Osteocyte (in vitro differentiated cells): Measurements from ENCODE around the gene GRIK4. TPM values are rescaled to one million over a fixed set of nuclear protein-coding genes. Genes with fewer than 3 reads are reported as not detected.

Experiments
- DNase-seq: peaks from one replicate; pipeline ENCODE4 v3.0.0; 2021; ENCODE audit warnings: mixed read lengths; ENCODE audit not compliant: unreplicated experiment; ENCODE audit errors: extremely low spot score
- H3K27ac Mint-ChIP-seq: one replicate; pipeline ENCODE4 v1.8.0; 2021; ENCODE audit warnings: mild to moderate bottlenecking, mixed read lengths; ENCODE audit not compliant: unreplicated experiment
- H3K27me3 Mint-ChIP-seq: one replicate; pipeline ENCODE4 v1.8.0; 2021; ENCODE audit warnings: mixed read lengths; ENCODE audit not compliant: unreplicated experiment
- H3K36me3 Mint-ChIP-seq: one replicate; pipeline ENCODE4 v1.8.0; 2021; ENCODE audit warnings: mixed read lengths; ENCODE audit not compliant: unreplicated experiment
- H3K4me1 Mint-ChIP-seq: one replicate; pipeline ENCODE4 v1.8.0; 2021; ENCODE audit warnings: mixed read lengths; ENCODE audit not compliant: unreplicated experiment
- H3K4me3 Mint-ChIP-seq: one replicate; pipeline ENCODE4 v1.8.0; 2021; ENCODE audit warnings: mild to moderate bottlenecking, moderate library complexity, mixed read lengths; ENCODE audit not compliant: unreplicated experiment
- H3K9me3 Mint-ChIP-seq: one replicate; pipeline ENCODE4 v1.8.0; 2021; ENCODE audit warnings: mixed read lengths; ENCODE audit not compliant: unreplicated experiment
- total RNA-seq: library from RNA; stranded (reverse); gene quantifications from 2 replicates; pipeline ENCODE4 v1.2.1, GENCODE V29; 2021
- TF ChIP-seq, protein P1 (sequence below): fragments of 200-600 bp; sonication (generic); IDR thresholded peaks from 2 replicates; pipeline ENCODE4 v1.5.0; 2021; ENCODE audit warnings: antibody characterized with exemption, mild to moderate bottlenecking, moderate library complexity

GRIK4 gene
- total RNA-seq, 1 donor from 2014 or later, result 0.11 TPM

DNA sequence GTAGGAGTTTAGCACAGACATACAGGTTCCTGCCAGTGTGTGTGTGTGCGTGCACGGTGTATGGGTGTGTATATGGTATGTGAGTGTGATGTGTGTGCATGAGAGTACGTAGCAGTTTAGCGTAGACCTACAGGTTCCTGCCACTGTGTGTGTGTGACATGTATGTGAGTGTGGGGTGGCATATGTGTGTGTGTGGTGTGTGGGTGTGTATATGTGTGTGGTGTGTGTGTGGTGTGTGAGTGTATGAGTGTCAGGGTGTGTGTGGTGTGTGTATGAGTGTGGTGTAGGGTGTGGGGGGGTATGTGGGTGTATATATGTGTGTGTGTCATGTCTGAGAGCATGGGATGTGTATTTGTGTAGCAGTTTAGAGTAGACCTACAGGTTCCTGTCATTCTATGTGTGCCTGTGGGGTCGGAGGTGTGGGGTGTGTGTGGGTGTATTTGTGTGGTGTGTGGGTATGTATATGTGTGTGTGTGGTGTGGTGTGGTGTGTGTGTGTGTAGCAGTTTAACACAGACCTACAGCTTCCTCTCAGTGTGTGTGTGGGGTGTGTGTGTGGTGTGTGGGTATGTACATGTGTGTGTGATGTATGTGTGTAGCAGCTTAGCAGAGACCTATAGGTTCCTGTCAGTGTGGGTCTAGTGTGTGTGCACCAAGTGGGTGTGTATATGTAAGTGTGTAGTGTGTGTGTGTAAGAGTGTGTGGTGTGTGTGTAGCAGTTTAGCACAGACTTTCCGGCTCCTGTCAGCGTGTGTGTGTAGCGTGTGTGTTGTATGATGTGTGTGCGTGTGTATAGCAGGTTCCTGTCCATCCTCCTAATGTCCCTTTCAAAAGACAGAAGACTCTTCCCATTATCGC, 480.5 kb downstream of the GRIK4 start:
- no peak overlapping the region for H3K27ac Mint-ChIP-seq
- H3K9me3 Mint-ChIP-seq, result no peaks in the 10 kb centered on the region
- peaks cover 24% of the 10 kb centered on the region for H3K27me3 Mint-ChIP-seq
- no peak overlapping the region for H3K4me3 Mint-ChIP-seq
- TF ChIP-seq, protein P1, sequence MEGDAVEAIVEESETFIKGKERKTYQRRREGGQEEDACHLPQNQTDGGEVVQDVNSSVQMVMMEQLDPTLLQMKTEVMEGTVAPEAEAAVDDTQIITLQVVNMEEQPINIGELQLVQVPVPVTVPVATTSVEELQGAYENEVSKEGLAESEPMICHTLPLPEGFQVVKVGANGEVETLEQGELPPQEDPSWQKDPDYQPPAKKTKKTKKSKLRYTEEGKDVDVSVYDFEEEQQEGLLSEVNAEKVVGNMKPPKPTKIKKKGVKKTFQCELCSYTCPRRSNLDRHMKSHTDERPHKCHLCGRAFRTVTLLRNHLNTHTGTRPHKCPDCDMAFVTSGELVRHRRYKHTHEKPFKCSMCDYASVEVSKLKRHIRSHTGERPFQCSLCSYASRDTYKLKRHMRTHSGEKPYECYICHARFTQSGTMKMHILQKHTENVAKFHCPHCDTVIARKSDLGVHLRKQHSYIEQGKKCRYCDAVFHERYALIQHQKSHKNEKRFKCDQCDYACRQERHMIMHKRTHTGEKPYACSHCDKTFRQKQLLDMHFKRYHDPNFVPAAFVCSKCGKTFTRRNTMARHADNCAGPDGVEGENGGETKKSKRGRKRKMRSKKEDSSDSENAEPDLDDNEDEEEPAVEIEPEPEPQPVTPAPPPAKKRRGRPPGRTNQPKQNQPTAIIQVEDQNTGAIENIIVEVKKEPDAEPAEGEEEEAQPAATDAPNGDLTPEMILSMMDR, result no peak
- no peaks in the 10 kb centered on the region for H3K4me1 Mint-ChIP-seq
- DNase-seq, result no peak
- H3K36me3 Mint-ChIP-seq, result no peaks in the 10 kb centered on the region

DNA sequence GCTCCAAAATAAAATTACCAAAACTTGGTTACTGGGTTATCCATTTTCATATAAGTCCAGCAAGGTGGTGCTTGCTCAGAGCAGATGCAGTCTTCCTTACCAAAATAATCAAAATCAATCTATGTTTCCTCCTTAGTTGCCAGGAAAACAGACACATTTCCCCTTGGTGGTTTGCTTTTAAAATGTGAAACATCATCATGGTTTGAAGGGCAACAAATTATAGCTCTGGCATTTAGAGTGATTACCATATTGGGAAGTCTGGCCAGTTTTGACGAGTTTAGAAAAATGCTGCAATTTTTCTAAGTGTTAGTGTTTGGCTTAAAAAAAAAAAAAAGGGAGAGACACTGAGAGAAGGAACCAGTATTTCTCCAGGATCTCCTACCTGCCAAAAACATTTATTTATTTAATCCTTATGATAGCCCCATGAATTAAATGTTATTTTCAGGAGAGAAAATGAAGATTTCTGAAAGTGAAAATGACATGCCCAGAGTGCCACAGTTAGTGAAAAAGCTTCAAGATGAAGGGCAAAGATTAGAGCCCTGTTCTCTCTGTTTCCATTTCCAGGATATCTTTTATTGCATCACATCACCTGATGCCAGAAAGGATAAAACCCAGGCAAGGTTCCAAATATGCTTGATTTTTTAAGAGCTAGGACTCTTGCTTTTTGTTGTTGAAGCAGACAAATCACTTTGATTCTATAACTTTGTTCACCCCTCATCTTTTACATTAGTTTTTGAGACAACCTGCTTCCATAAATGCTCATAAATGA, 482.7 kb downstream of the GRIK4 start:
- TF ChIP-seq, protein P1, result no peak
- Mint-ChIP-seq H3K27me3 (peaks cover 26% of the 10 kb centered on the region), H3K4me1 (no peaks in the 10 kb centered on the region), H3K36me3 (no peaks in the 10 kb centered on the region), H3K4me3 (no peak overlapping the region), H3K9me3 (no peaks in the 10 kb centered on the region), H3K27ac (no peak overlapping the region)
- no peak for DNase-seq

DNA sequence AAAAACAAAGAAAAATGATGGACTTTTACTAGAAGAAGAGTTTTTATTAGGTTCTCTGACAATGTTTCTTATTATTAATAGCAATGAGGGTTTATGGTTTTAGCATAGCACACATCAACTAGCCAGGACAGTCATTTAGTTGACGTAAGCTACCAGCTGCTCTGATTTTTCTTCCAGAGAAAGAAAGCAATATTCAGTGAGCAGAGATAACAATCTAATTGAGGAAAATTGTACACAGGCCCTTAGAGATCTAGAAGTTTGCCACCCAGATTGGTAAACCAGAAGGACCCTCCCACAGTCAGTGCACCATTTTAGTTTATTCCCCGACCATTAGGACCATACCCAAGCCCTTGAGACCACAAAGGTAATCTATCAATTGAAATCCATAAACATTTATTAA, 483.6 kb downstream of the GRIK4 start:
- TF ChIP-seq, protein P1, result no peak
- Mint-ChIP-seq H3K4me3 (no peak overlapping the region), H3K4me1 (no peaks in the 10 kb centered on the region), H3K27ac (no peak overlapping the region), H3K27me3 (peaks cover 22% of the 10 kb centered on the region), H3K36me3 (no peaks in the 10 kb centered on the region), H3K9me3 (no peaks in the 10 kb centered on the region)
- DNase-seq, result no peak

DNA sequence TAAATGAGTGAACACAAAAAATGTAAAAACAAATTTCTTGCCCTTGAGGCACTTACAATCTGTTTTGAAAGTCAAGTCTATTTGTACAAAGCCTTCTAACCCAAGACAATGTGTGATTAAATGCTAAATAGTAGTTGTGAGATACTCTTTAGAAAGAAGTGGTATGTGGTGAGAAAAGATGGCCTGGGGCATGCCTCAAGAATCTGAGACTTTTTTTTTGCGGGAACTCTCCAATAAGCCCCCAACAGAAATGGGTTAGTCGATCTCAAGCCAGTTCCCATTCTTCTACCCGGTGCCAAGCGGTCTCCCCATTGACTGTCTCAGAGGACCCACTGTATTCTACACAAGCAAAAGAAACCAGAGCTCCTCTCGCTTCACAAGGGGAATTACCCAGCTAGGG, 485.4 kb downstream of the GRIK4 start:
- Mint-ChIP-seq H3K27ac (no peak overlapping the region), H3K36me3 (no peaks in the 10 kb centered on the region), H3K4me3 (no peak overlapping the region), H3K27me3 (peaks cover 16% of the 10 kb centered on the region), H3K4me1 (no peaks in the 10 kb centered on the region), H3K9me3 (no peaks in the 10 kb centered on the region)
- TF ChIP-seq, protein P1, result no peak
- DNase-seq, result no peak

DNA sequence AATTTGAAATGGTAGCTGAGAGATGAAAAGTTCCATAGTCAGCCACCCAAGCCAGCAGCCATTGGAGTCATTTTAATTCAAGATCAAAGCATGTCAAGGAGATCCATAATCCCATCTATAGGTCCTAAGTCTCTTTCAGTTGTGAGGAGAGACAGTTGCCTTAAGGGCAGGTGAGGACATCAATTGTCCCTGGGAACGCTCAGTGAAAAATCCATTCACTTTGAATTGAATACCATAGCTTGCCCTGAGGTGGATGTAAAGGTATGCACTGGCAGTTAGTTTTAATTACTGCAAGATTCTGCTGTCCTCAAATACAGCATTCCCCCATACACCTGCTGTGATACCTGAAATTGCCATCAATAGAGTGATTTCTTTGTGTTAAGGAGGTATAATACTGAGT, 487.0 kb downstream of the GRIK4 start:
- Mint-ChIP-seq H3K4me3 (no peak overlapping the region), H3K27ac (no peak overlapping the region), H3K27me3 (peaks cover 16% of the 10 kb centered on the region), H3K4me1 (no peaks in the 10 kb centered on the region), H3K9me3 (no peaks in the 10 kb centered on the region), H3K36me3 (no peaks in the 10 kb centered on the region)
- TF ChIP-seq, protein P1, result no peak
- DNase-seq, result no peak
